Measurements from ENCODE around the gene C4BPA.

Gene C4BPA

DNA sequence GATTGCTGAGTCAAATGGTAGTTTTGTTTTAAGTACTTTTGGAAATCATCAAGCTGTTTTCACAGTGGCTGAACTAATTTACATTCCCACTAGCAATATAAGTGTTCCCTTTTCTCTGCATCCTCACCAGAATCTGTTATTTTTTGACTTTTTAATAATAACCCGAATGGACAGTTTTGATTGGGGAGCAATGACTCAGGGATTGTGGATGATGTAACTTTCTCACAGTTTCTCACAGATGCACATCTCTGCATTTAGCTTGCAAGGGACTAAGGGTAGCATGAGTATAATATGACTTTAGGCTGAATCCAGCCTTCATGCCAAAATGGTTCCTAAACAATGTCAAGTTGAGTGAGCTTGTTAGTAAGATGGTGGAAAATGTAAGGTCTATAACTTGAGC, 90.2 kb downstream of the C4BPA start:
- no peak for DNase-seq

Measured in NCI-H1048 (cell line).